ENCODE results near the gene MROH2A. TPM values are rescaled to one million over a fixed set of nuclear protein-coding genes. Genes with fewer than 3 reads are reported as not detected.

Gene MROH2A
- total RNA-seq, 4 donors from 2014 or later = not detected

DNA sequence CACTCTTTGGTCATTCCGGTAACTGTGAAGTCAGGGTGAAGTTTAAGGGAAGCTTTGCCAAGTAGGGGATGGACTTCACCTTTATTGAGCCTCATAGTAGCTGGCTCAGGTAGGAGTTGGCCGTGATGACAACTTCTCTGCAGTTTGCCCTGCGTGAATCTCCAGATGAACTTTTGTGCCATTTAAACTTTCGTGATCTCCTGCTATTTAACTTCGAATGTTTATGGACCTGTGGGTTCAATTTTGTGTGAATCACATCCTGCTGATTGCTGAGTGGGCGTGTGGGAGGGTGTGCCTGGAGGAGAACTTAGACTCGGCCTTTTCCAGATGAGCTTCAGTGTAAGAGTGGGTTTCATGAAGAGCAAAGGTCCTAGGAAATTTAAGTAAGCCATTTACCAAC lies 13.9 kb upstream of the MROH2A start:
- TF ChIP-seq, protein P1, sequence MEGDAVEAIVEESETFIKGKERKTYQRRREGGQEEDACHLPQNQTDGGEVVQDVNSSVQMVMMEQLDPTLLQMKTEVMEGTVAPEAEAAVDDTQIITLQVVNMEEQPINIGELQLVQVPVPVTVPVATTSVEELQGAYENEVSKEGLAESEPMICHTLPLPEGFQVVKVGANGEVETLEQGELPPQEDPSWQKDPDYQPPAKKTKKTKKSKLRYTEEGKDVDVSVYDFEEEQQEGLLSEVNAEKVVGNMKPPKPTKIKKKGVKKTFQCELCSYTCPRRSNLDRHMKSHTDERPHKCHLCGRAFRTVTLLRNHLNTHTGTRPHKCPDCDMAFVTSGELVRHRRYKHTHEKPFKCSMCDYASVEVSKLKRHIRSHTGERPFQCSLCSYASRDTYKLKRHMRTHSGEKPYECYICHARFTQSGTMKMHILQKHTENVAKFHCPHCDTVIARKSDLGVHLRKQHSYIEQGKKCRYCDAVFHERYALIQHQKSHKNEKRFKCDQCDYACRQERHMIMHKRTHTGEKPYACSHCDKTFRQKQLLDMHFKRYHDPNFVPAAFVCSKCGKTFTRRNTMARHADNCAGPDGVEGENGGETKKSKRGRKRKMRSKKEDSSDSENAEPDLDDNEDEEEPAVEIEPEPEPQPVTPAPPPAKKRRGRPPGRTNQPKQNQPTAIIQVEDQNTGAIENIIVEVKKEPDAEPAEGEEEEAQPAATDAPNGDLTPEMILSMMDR (IDR thresholded peaks at IDR 0.05; ENCODE audit: low read depth) = no peak

DNA sequence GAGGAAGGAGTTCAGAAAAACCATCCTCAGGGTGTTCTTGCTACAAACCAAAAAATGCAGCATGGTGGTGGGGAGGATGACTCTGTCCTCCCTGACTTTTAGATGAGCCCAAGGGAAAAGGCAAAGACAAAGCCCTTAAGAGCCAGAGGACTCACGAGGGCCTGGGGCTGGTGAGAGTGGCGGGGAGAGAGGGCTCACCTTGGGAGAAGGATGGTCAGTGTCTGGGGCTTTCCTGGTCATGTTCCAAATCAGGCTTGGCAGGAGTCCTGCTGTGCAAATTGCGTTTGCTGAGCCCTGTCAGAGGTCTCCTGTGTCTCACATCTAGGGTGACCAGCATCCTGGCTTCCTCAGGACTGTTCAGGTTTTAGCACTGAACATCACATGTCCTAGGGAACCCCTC lies 13.4 kb upstream of the MROH2A start:
- TF ChIP-seq, protein P1 (IDR thresholded peaks at IDR 0.05; ENCODE audit: low read depth) = no peak

DNA sequence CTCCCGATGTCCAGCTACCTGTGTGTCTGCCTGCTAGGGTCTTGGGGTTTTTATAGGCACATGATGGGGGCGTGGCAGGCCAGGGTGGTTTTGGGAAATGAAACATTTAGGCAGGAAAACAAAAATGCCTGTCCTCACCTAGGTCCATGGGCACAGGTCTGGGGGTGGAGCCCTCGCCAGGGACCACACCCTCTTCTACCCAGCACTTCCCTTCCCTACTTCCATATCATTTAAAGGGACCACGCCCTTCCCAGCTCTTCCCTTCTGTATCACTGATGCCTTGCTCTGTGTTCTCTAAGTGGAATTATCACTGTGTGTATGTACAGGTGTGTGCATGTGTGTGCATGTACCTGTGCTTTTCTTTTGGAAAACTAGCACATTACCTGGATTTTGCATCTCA lies 11.7 kb upstream of the MROH2A start:
- TF ChIP-seq, protein P1 (IDR thresholded peaks at IDR 0.05; ENCODE audit: low read depth) = no peak

DNA sequence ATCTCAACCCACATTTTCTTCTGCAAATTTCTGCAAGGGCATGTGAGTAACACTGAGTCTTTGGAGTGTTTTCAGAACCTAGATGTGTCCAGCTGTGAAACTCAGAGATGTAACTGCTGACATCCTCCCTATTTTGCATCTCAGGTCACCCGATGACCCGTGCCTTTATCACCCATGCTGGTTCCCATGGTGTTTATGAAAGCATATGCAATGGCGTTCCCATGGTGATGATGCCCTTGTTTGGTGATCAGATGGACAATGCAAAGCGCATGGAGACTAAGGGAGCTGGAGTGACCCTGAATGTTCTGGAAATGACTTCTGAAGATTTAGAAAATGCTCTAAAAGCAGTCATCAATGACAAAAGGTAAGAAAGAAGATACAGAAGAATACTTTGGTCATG lies 10.1 kb upstream of the MROH2A start:
- TF ChIP-seq, protein P1 (IDR thresholded peaks at IDR 0.05; ENCODE audit: low read depth) = no peak

DNA sequence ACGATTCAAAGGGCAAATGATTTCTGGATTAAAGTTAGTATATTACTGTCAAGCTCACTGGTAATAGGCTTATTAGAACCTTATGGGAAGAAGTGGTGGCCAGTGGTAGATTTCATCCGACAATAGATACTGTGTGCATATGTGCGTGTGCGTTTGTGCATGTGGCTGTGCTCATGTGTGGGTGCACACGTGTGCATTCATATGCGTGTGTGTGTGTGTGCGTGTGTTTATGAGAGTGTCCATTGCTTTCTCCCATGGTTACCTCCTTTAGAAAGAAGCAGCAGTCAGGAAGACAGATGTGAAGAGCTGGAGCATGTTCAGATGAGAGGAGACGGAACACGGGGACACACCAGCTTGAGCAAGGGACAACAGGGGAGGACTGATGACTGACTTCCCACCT lies 8.9 kb upstream of the MROH2A start:
- TF ChIP-seq, protein P1 (IDR thresholded peaks at IDR 0.05; ENCODE audit: low read depth) = no peak

DNA sequence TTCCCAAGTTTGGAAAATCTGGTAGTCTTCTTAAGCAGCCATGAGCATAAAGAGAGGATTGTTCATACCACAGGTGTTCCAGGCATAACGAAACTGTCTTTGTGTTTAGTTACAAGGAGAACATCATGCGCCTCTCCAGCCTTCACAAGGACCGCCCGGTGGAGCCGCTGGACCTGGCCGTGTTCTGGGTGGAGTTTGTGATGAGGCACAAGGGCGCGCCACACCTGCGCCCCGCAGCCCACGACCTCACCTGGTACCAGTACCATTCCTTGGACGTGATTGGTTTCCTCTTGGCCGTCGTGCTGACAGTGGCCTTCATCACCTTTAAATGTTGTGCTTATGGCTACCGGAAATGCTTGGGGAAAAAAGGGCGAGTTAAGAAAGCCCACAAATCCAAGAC lies 6.0 kb upstream of the MROH2A start:
- TF ChIP-seq, protein P1 (IDR thresholded peaks at IDR 0.05; ENCODE audit: low read depth) = no peak

DNA sequence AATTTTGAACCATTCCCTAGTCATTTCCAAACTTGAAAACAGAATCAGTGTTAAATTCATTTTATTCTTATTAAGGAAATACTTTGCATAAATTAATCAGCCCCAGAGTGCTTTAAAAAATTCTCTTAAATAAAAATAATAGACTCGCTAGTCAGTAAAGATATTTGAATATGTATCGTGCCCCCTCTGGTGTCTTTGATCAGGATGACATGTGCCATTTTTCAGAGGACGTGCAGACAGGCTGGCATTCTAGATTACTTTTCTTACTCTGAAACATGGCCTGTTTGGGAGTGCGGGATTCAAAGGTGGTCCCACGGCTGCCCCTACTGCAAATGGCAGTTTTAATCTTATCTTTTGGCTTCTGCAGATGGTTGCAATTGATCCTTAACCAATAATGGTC lies 5.5 kb upstream of the MROH2A start:
- TF ChIP-seq, protein P1 (IDR thresholded peaks at IDR 0.05; ENCODE audit: low read depth) = no peak
